ENCODE measurements around the gene NTN1. TPM values are rescaled to one million over a fixed set of nuclear protein-coding genes. Genes with fewer than 3 reads are reported as not detected.
A peak's percentile ranks its signal among the peaks of the same experiment; 100 is the strongest.

The NTN1 gene
- total RNA-seq, 1 experiment from 2014 or later: 14.5 TPM

DNA sequence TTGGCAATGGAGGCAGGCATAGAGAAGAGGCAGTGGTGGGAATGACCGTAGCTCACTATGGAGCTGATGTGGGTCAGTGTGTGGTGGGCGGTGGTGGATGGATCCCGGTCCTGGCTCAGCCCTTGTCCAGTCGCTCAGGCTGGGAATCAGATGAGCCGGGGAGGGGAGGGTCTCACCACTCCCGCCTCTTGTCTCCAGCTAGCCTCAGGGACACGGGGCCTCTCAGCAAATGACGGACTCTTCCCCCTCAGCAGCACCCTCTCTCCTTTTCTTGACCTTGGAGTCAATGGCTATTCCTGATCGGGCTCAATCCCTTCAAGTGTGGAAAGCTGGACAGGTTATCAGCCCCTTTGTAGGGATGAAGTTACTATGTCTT lies 208.5 kb downstream of the NTN1 start:
- ATAC-seq (no peak), DNase-seq (ENCODE audit: low read depth, low spot score) (no peak)
- Histone ChIP-seq H3K4me3 (ENCODE audit: low read depth in 2 of 2, low read length in 2 of 2) (no peak overlapping the region), H3K36me3 (ENCODE audit: control insufficient read depth, insufficient read depth, low read length) (no peaks in the 10 kb centered on the region), H3K9me3 (ENCODE audit: control insufficient read depth, insufficient read depth, low read depth, low read length) (no peaks in the 10 kb centered on the region), H3K4me1 (ENCODE audit: control insufficient read depth, insufficient read depth, low read length) (no peaks in the 10 kb centered on the region), H3K27ac (ENCODE audit: low read length) (no peak overlapping the region), H3K27me3 (ENCODE audit: control insufficient read depth, insufficient read depth, low read length) (no peaks in the 10 kb centered on the region)
- CTCF ChIA-PET: no interaction called here
- in situ Hi-C loops (cut with HindIII; ENCODE audit: low pct_unique_long_range_greater_than_20kb, low sequenced_read_pairs): no loop called here
- intact Hi-C loops (cut with micrococcal nuclease; ENCODE audit: unreplicated experiment): no loop called here
- TF ChIP-seq, protein P1, sequence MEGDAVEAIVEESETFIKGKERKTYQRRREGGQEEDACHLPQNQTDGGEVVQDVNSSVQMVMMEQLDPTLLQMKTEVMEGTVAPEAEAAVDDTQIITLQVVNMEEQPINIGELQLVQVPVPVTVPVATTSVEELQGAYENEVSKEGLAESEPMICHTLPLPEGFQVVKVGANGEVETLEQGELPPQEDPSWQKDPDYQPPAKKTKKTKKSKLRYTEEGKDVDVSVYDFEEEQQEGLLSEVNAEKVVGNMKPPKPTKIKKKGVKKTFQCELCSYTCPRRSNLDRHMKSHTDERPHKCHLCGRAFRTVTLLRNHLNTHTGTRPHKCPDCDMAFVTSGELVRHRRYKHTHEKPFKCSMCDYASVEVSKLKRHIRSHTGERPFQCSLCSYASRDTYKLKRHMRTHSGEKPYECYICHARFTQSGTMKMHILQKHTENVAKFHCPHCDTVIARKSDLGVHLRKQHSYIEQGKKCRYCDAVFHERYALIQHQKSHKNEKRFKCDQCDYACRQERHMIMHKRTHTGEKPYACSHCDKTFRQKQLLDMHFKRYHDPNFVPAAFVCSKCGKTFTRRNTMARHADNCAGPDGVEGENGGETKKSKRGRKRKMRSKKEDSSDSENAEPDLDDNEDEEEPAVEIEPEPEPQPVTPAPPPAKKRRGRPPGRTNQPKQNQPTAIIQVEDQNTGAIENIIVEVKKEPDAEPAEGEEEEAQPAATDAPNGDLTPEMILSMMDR (IDR thresholded peaks at IDR 0.05): no peak
- TF ChIP-seq, protein P2, sequence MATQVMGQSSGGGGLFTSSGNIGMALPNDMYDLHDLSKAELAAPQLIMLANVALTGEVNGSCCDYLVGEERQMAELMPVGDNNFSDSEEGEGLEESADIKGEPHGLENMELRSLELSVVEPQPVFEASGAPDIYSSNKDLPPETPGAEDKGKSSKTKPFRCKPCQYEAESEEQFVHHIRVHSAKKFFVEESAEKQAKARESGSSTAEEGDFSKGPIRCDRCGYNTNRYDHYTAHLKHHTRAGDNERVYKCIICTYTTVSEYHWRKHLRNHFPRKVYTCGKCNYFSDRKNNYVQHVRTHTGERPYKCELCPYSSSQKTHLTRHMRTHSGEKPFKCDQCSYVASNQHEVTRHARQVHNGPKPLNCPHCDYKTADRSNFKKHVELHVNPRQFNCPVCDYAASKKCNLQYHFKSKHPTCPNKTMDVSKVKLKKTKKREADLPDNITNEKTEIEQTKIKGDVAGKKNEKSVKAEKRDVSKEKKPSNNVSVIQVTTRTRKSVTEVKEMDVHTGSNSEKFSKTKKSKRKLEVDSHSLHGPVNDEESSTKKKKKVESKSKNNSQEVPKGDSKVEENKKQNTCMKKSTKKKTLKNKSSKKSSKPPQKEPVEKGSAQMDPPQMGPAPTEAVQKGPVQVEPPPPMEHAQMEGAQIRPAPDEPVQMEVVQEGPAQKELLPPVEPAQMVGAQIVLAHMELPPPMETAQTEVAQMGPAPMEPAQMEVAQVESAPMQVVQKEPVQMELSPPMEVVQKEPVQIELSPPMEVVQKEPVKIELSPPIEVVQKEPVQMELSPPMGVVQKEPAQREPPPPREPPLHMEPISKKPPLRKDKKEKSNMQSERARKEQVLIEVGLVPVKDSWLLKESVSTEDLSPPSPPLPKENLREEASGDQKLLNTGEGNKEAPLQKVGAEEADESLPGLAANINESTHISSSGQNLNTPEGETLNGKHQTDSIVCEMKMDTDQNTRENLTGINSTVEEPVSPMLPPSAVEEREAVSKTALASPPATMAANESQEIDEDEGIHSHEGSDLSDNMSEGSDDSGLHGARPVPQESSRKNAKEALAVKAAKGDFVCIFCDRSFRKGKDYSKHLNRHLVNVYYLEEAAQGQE (IDR thresholded peaks at IDR 0.05; ENCODE audit: insufficient read depth in 1 of 2, low read depth in 2 of 2, low read length in 1 of 2): no peak
- BruUV-seq (replicated peaks): no TSS peak
- POLR2A ChIA-PET: no interaction called here

DNA sequence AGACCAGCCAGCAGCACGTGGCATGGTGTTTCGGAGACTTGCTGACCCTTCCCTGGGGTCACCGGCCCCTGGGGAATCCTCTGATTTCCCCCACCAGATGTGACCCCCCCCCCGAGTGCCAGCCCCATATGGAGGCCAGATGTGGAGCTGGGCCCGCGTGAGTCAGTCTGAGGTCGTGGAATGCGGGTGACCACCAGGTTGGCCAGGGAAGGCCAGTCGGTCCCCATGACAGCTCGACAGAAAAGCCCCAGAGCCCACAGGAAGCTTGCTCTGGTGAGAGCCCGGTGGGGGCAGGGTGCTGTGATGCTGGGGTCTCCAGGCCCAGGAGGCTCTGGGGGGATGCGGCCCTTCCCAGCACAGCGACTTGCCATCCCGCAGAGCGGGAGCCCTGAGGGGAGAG lies 209.0 kb downstream of the NTN1 start:
- no TSS peak for BruUV-seq (replicated peaks)
- no peak for TF ChIP-seq POLR2AphosphoS5 (IDR thresholded peaks at IDR 0.05; ENCODE audit: low read depth, low read length)
- H3K27me3 ChIP-seq (ENCODE audit: control insufficient read depth, insufficient read depth, low read length): no peaks in the 10 kb centered on the region
- no peaks in the 10 kb centered on the region for H3K36me3 ChIP-seq (ENCODE audit: control insufficient read depth, insufficient read depth, low read length)
- DNase-seq (ENCODE audit: low read depth, low spot score) (no peak), ATAC-seq (no peak)
- intact Hi-C loops (cut with micrococcal nuclease; ENCODE audit: unreplicated experiment): no loop called here
- no peaks in the 10 kb centered on the region for H3K4me1 ChIP-seq (ENCODE audit: control insufficient read depth, insufficient read depth, low read length)
- H3K4me3 ChIP-seq (ENCODE audit: low read depth in 2 of 2, low read length in 2 of 2): no peak overlapping the region
- in situ Hi-C loops (cut with HindIII; ENCODE audit: low pct_unique_long_range_greater_than_20kb, low sequenced_read_pairs): no loop called here
- no peak overlapping the region for H3K27ac ChIP-seq (ENCODE audit: low read length)
- ChIA-PET CTCF (interaction anchor here (0.5 kb wide), 1 partner anchor 259 kb away, joined by 4 read pairs; no protein-coding TSS in a partner anchor), POLR2A (interaction anchor here (0.6 kb wide), 1 partner anchor 90 kb away, joined by 5 read pairs; no protein-coding TSS in a partner anchor)
- H3K9me3 ChIP-seq (ENCODE audit: control insufficient read depth, insufficient read depth, low read depth, low read length): no peaks in the 10 kb centered on the region

DNA sequence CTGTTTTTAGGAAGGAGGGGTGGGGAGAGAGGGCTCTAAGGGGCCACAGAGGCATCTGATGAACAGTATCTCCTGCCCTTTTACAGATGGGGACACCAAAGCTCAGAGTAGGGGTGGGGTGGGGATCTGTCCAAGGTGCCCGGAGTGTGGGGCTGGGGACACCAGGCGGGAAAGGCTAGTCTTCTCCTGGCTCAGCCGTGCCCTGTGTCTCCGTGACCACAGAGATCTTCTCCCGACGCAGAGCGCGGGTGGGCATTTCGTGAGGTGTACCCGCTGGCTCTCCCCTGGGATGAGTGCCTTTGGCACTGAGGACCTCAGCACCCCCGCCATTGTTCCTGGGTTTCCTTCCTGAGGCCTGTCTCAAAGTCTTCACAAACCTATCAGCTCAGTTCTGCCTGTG lies 209.6 kb downstream of the NTN1 start:
- intact Hi-C loops (cut with micrococcal nuclease; ENCODE audit: unreplicated experiment) (no loop called here), in situ Hi-C loops (cut with HindIII; ENCODE audit: low pct_unique_long_range_greater_than_20kb, low sequenced_read_pairs) (no loop called here)
- H3K9me3 ChIP-seq (ENCODE audit: control insufficient read depth, insufficient read depth, low read depth, low read length): no peaks in the 10 kb centered on the region
- POLR2A ChIA-PET: interaction anchor here (0.6 kb wide), 1 partner anchor 90 kb away, joined by 5 read pairs; no protein-coding TSS in a partner anchor
- CTCF ChIA-PET: interaction anchor here (0.5 kb wide), 1 partner anchor 260 kb away, joined by 4 read pairs; no protein-coding TSS in a partner anchor
- H3K4me3 ChIP-seq (ENCODE audit: low read depth in 2 of 2, low read length in 2 of 2): no peak overlapping the region
- no peak overlapping the region for H3K27ac ChIP-seq (ENCODE audit: low read length)
- no TSS peak for BruUV-seq (replicated peaks)
- no peaks in the 10 kb centered on the region for H3K36me3 ChIP-seq (ENCODE audit: control insufficient read depth, insufficient read depth, low read length)
- TF ChIP-seq, protein P1 (IDR thresholded peaks at IDR 0.05): no peak
- TF ChIP-seq, protein P2 (IDR thresholded peaks at IDR 0.05; ENCODE audit: insufficient read depth in 1 of 2, low read depth in 2 of 2, low read length in 1 of 2): peak in 1 of 2 experiments; percentile 73; a peak in 1 of 4 replicates
- no peaks in the 10 kb centered on the region for H3K27me3 ChIP-seq (ENCODE audit: control insufficient read depth, insufficient read depth, low read length)
- H3K4me1 ChIP-seq (ENCODE audit: control insufficient read depth, insufficient read depth, low read length): no peaks in the 10 kb centered on the region
- ATAC-seq (no peak), DNase-seq (ENCODE audit: low read depth, low spot score) (no peak)
